Measurements from ENCODE around the gene RNU7-1. TPM values are rescaled to one million over a fixed set of nuclear protein-coding genes. Genes with fewer than 3 reads are reported as not detected.

Gene RNU7-1
- total RNA-seq, 4 donors from 2014 or later, result not detected

DNA sequence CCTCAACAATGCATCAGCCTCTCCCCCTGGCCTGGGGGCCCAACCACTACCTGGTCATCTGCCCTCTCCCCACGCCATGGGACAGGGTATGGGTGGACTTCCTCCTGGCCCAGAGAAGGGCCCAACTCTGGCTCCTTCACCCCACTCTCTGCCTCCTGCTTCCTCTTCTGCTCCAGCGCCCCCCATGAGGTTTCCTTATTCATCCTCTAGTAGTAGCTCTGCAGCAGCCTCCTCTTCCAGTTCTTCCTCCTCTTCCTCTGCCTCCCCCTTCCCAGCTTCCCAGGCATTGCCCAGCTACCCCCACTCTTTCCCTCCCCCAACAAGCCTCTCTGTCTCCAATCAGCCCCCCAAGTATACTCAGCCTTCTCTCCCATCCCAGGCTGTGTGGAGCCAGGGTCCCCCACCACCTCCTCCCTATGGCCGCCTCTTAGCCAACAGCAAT, 7.4 kb upstream of the RNU7-1 start:
- TF ChIP-seq, protein P1, sequence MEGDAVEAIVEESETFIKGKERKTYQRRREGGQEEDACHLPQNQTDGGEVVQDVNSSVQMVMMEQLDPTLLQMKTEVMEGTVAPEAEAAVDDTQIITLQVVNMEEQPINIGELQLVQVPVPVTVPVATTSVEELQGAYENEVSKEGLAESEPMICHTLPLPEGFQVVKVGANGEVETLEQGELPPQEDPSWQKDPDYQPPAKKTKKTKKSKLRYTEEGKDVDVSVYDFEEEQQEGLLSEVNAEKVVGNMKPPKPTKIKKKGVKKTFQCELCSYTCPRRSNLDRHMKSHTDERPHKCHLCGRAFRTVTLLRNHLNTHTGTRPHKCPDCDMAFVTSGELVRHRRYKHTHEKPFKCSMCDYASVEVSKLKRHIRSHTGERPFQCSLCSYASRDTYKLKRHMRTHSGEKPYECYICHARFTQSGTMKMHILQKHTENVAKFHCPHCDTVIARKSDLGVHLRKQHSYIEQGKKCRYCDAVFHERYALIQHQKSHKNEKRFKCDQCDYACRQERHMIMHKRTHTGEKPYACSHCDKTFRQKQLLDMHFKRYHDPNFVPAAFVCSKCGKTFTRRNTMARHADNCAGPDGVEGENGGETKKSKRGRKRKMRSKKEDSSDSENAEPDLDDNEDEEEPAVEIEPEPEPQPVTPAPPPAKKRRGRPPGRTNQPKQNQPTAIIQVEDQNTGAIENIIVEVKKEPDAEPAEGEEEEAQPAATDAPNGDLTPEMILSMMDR (IDR thresholded peaks at IDR 0.05; ENCODE audit: low read depth), result no peak

DNA sequence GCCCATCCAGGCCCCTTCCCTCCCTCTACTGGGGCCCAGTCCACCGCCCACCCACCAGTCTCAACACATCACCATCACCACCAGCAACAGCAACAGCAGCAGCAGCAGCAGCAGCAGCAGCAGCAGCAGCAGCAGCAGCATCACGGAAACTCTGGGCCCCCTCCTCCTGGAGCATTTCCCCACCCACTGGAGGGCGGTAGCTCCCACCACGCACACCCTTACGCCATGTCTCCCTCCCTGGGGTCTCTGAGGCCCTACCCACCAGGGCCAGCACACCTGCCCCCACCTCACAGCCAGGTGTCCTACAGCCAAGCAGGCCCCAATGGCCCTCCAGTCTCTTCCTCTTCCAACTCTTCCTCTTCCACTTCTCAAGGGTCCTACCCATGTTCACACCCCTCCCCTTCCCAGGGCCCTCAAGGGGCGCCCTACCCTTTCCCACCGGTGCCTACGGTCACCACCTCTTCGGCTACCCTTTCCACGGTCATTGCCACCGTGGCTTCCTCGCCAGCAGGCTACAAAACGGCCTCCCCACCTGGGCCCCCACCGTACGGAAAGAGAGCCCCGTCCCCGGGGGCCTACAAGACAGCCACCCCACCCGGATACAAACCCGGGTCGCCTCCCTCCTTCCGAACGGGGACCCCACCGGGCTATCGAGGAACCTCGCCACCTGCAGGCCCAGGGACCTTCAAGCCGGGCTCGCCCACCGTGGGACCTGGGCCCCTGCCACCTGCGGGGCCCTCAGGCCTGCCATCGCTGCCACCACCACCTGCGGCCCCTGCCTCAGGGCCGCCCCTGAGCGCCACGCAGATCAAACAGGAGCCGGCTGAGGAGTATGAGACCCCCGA, 6.8 kb upstream of the RNU7-1 start:
- TF ChIP-seq, protein P1 (IDR thresholded peaks at IDR 0.05; ENCODE audit: low read depth), result no peak

DNA sequence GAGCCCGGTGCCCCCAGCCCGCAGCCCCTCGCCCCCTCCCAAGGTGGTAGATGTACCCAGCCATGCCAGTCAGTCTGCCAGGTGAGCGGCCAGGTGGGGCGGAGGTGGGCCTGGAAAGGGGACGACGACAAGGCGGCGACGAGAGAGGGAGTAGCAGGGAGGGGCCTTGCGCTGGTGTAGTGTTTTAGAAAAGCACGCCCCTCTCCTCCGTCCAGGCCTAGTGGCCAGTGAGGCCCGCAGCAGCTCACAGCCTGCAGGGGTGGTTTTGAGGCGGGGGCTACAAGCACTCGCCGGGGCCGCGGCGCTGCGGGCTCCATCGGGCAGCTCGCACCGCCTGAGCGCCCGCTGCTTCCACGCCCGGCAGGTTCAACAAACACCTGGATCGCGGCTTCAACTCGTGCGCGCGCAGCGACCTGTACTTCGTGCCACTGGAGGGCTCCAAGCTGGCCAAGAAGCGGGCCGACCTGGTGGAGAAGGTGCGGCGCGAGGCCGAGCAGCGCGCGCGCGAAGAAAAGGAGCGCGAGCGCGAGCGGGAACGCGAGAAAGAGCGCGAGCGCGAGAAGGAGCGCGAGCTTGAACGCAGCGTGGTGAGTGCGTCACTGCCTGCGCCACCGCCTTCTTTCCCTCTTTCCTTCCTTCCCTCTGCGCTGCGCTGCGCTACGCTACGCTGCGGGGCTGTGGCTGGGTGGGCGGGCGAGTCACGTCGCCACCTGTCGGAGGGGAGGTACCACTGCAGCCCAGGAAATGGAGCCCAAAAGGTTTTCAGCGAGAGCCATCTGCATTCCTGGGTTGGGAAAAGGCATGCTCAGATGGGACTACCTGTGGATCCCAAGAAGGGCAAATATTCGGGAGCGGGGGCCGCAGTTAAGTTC, 5.9 kb upstream of the RNU7-1 start:
- TF ChIP-seq, protein P1 (IDR thresholded peaks at IDR 0.05; ENCODE audit: low read depth), result no peak

DNA sequence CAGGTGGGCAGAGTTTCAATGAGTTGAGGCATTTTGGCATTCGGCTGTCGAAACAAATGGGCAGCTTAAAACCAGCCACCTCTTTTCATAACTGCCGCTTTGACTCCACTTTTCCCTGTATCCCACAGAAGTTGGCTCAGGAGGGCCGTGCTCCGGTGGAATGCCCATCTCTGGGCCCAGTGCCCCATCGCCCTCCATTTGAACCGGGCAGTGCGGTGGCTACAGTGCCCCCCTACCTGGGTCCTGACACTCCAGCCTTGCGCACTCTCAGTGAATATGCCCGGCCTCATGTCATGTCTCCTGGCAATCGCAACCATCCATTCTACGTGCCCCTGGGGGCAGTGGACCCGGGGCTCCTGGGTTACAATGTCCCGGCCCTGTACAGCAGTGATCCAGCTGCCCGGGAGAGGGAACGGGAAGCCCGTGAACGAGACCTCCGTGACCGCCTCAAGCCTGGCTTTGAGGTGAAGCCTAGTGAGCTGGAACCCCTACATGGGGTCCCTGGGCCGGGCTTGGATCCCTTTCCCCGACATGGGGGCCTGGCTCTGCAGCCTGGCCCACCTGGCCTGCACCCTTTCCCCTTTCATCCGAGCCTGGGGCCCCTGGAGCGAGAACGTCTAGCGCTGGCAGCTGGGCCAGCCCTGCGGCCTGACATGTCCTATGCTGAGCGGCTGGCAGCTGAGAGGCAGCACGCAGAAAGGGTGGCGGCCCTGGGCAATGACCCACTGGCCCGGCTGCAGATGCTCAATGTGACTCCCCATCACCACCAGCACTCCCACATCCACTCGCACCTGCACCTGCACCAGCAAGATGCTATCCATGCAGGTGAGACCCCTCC, 5.0 kb upstream of the RNU7-1 start:
- TF ChIP-seq, protein P1 (IDR thresholded peaks at IDR 0.05; ENCODE audit: low read depth), result no peak

DNA sequence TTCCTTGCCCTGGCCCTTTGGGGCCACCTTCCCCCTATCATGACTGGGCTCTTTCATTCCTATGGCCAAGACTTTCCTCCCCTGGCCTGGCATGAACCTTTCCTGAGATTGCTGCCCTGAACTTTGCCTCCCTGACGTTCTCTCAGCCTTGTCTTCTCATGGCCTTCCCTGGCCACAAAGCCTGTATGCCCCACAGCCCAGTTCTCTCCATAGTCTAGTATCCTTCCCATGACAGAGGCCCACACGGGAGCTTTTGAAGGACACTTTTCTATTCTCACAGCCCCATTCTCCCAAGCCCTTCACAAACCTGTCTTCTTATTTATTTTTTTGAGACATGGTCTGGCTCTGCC, 4.5 kb upstream of the RNU7-1 start:
- TF ChIP-seq, protein P1 (IDR thresholded peaks at IDR 0.05; ENCODE audit: low read depth), result no peak

DNA sequence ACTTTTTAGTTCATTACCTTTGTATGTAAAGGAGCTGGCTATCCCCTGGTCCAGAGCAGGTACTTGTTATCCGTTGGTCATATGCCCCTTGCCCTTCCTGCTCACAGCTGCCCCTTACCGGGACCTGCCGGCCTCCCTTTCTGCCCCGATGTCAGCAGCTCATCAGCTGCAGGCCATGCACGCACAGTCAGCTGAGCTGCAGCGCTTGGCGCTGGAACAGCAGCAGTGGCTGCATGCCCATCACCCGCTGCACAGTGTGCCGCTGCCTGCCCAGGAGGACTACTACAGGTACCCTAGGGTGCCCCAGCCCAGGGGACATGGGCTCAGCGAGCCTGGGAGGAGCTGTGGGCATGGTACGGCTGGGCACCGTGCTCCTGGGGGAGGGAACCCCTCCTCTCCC, 2.3 kb upstream of the RNU7-1 start:
- TF ChIP-seq, protein P1 (IDR thresholded peaks at IDR 0.05; ENCODE audit: low read depth), result no peak
